Hematopoietic multipotent progenitor cell treated with erythropoietin and hydrocortisone succinate and interleukin-3 and kit ligand, for 17 days (in vitro differentiated cells): ENCODE results near the gene SUN1.
"Not testable (repeated sequence)": the region's sequence is repeated elsewhere in the genome, so short reads cannot be mapped to it uniquely, and the experiment has no call there.

ENCODE experiments used
- DNase-seq: peaks from one replicate; pipeline ENCODE4 v3.0.0-alpha.2; 2015; ENCODE audit warnings: low spot score

The SUN1 gene

GRCh38 chr7:907158-907980 is 75.1 kb downstream of the SUN1 start:
- no peak for DNase-seq

- no peak for DNase-seq
These were observed 75.9 kb downstream of the SUN1 start for GRCh38 chr7:908159-908581.

GRCh38 chr7:908591-909357 is 76.5 kb downstream of the SUN1 start:
- DNase-seq = not testable (repeated sequence)

GRCh38 chr7:909358-910329 is 77.4 kb downstream of the SUN1 start:
- peak; percentile 26 for DNase-seq

- DNase-seq = no peak
These were observed 78.2 kb downstream of the SUN1 start for GRCh38 chr7:910441-910861.

- DNase-seq = no peak
These were observed 78.7 kb downstream of the SUN1 start for GRCh38 chr7:910931-911431.

GRCh38 chr7:911791-912480 is 79.7 kb downstream of the SUN1 start:
- DNase-seq = no peak

- no peak for DNase-seq
These were observed 81.7 kb downstream of the SUN1 start for GRCh38 chr7:913736-914520.

- no peak for DNase-seq
These were observed 82.4 kb downstream of the SUN1 start for GRCh38 chr7:914521-915194.

GRCh38 chr7:915291-916218 is 83.3 kb downstream of the SUN1 start:
- DNase-seq = no peak

- DNase-seq = no peak
These were observed 84.1 kb downstream of the SUN1 start for GRCh38 chr7:916291-916941.

- DNase-seq = no peak
These were observed 85.2 kb downstream of the SUN1 start for GRCh38 chr7:917255-918117.

- no peak for DNase-seq
These were observed 85.8 kb downstream of the SUN1 start for GRCh38 chr7:918118-918425.

GRCh38 chr7:918441-919113 is 86.3 kb downstream of the SUN1 start:
- DNase-seq = no peak

- DNase-seq = no peak
These were observed 86.8 kb downstream of the SUN1 start for GRCh38 chr7:919114-919442.

- DNase-seq = no peak
These were observed 87.7 kb downstream of the SUN1 start for GRCh38 chr7:919924-920341.
